Bone marrow (tissue), 2 donors: ENCODE measurements around the gene SUCLA2.
"Not testable (repeated sequence)": the region's sequence is repeated elsewhere in the genome, so short reads cannot be mapped to it uniquely, and the experiment has no call there.

ENCODE experiments used
- DNase-seq, 2 donors: peaks; one replicate each; lab custom pipeline; 2025; lab: John Stamatoyannopoulos, UW

SUCLA2 gene

DNA sequence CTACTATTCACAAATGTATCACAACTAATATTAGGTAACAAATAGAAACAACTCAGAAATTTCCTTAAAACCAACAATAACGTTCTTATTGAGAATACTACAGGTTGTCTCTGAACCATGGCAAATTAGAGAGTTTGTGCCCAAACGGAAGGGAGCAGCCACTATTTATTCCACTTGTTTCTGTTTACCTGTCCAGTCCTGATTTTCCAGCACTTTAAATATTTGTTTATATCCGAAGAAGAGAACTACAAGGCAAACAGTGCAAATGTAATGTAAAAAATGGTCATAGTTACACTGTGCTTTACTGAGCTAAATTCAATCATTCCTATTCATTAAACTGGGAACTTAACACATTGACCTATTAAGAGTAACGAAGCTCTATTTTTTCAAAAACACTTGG is 9.2 kb downstream of the SUCLA2 start:
- DNase-seq: no peak

DNA sequence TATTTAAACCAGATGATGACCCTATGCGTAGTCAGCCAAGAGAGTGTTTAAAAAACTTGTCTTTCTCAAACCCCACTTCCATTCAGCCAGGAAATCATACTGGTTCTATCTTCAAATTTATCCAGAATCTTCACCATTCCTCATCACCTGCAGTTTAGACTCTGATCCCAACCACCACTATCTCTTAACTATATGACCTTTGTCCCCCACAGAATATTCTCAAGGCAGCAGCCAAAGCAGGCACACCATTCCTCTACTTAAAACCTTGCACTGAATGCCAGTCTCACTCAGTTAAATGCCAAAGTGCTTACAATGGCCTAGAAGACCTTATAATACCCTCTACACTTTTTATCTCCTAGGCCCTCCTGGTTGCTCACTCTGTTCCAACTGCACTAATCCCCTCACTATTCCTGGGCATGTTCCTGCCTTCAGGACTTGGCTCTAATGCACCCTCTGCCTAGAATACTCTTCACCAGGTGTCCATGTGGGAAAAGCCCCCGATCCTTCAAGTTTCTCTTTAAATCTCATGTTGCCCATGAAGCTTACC is 10.1 kb downstream of the SUCLA2 start:
- DNase-seq: no peak

DNA sequence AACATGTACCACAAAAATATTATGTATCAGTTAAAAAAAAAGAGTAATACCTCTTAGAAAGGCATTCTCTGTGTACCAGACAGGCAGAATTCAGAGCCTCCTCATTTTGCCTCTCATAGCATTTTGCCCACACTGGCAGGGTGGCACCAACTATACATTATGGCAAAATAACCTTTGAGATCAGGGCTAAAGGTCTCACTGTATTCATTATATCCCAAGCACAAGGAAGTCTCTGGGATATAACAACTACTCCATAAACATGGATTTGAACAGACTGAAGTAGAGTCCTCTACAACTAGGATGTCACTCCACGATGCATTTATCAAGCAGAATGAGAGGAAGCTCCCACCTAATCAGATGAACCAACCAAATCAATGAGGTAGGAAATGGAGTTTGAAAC is 10.6 kb downstream of the SUCLA2 start:
- no peak for DNase-seq

DNA sequence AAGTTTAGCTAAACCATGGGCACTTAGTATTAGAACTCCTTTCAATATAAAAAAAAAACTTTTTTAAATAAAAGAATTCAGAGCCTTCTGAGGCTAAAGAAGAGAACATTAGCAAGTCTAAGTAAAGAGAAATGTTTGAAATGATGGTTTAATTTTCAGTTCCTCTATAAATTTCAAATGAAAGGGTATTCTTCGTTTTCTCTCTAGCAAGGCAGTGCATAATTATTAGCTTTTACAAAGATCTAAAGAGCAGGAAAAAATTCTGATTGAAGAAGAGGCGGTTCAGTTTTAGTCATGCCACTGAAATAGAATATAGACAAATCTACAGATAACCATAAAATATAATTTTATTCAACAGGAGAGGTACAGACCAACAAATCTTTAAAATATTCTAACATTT is 18.0 kb downstream of the SUCLA2 start:
- no peak for DNase-seq

DNA sequence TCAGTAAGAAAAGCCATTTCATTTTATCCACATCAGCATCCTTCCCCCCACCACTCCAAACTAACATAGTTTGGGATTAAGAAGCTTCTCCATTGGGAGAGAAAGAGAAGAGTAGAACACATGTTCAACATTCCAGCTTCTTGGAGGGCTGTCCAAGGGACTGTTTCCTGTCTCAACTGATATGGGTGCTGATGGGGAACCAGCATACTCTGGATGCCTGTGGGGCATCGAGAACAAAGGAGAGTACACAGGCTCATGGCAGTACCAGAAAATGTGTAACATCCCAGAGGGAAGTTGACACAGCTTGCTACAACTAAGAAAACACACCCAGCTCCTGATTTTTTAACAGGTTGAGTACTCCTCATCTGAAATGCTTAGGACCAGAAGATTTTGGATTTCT is 24.7 kb downstream of the SUCLA2 start:
- no peak for DNase-seq

DNA sequence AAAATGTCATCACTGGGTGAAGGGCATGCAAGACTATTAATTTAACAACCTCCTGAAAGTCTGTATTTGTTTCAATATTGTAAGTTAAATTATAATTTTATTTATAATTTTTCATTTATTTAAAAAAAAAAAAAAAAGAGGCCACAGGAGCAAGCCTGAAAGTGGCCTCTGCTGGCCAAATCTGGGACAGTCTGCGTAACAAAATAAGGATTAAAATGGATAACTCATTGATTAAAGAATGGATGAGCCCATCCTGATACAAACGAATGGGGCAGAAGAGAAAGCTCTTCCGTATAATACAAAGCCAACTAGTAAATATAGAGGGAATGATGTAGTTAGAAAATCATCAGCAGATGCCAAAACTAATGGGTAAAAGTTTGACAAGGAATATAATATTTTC is 36.2 kb downstream of the SUCLA2 start:
- DNase-seq: no peak

DNA sequence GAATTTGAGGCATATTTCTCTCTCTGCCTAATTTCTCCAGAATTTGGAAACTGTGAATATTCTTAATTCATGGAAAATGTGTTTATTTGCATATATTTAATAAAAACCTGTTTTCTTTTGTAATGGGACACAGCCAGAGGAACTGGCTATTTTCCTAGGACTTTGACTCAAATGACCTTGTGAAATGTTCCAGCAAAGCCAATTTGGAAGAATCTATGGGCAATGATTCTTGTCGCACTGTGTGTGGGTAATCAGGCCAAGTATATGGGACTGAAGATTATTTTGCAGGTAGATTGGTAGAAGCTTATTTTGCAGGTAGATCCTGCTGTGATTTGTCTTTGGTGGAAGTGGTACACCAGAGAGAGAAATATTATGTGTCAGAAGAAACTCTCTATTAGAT is 38.8 kb downstream of the SUCLA2 start:
- DNase-seq: no peak

DNA sequence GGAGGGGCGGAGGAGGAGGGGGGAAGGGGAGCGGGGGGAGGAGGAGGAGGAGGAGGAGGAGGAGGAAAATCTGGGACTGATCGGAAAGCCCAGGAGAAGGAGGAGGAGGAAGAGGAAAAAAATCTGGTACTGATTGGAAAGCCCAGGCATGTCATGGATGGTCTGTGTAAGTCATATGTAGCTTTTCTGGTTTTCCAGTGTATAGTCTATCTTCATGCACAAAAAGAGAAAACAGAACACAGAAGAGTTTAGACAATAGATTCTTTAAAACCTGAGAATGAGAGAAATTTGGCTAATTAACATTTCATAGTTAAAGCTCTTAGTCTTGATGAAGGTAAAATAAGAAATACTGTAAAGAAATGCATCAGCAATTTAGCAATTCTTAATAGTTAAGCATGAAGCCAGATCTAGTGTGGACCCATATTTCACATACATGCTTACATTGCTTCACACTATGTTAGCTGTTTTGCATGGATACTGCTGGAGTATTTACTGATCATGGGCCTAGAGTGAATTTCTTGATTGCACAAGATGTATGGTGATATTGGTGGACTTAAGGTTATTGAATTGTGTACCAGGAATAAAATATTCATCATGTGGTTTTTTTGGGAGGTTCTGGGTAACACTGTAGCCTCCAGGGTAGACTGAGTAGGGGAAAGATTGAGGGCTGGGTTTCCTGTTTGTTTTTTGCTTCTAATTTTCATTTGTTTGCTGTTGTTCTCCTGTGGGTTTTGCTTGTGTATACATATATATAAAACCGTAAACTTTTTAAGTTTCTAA is 41.4 kb downstream of the SUCLA2 start:
- no peak for DNase-seq

DNA sequence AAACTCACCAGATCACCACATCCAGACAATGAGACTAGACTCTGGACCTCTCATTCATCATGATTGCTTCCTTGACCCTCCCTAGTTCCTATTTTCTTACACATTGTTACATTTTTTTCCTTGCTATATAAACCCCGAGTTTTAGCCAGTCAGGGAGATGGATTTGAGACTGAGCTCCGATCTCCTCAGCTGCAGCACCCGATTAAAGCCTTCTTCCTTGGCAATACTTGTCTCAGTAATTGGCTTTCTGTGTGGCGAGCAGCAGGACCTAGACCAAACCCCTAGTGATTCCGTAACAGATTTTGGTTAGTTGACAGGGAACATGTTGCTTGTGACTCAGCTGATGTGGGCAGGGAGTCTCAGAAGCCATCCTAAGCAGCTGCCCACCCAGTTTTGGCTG is 44.0 kb downstream of the SUCLA2 start:
- DNase-seq: no peak

DNA sequence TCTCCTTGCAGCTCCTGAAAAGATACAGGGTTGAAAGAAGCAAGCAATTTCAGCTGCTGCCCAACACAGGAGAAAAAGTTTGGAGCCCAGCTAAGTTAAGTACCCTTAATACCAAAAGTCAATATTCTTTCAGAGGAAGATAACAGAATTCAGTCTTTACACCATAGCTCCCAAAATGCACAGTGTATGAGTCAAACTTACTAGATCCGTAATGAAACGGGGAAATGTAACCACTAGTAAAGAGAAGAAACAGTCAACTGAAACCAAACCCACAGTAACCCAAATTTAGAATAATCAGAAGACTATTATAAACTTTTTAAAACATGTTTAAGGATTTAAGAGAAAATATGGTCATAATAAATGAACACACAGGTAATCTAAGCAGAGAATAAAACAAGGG is 45.2 kb downstream of the SUCLA2 start:
- DNase-seq: no peak

DNA sequence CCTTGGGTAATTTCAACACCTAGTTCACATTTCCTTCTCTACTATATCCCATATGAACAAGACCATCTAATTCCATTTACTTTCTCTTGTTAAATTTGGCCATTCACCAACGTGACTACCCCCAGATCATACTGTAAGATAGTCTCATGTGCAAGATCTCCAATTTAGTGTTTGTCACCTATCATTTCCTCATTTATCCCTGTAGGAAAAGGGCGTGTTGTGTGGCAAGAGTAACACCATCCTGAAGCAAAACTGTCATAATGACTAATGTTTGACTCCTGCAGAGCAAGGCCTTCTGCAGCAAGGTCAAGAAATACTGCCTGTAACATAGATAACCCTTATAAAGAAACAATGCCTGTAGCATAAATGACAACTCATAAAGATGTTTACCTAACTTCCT is 51.3 kb downstream of the SUCLA2 start:
- no peak for DNase-seq

DNA sequence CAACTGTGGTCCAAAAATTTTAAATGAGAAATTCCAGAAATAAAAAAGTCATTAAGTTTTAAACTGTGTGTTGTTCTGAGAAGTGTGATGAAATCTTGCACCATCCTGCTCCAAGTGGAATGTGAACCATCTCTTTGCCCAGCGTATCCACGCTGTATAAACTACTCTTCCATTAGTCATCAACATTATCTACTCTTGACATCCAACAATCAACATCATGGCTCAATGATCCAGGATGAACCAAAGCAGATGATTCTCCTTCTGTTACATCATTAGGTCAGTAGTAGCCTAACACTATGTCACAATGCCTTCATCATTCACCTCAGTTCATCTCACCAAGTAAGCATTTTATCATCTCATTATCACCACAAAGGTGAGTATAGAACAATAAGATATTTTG is 55.3 kb downstream of the SUCLA2 start:
- DNase-seq: no peak

DNA sequence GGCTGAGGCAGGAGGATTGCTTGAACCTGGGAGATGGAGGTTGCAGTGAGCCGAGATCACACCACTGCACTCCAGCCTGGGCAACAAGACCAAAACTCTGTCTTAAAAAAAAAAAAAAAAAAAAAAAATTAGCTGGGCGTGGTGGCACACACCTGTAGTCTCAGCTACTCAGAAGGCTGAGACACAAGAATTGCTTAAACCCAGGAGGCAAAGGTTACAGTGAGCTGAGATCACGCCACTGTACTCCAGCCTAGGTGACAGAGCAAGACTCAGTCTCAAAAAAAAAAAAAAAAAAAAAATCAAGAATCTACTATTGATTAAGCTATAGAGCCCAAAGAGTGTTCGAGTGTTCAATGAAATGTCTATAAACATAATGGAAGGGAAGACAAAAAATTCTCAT is 55.9 kb downstream of the SUCLA2 start:
- DNase-seq: not testable (repeated sequence)

DNA sequence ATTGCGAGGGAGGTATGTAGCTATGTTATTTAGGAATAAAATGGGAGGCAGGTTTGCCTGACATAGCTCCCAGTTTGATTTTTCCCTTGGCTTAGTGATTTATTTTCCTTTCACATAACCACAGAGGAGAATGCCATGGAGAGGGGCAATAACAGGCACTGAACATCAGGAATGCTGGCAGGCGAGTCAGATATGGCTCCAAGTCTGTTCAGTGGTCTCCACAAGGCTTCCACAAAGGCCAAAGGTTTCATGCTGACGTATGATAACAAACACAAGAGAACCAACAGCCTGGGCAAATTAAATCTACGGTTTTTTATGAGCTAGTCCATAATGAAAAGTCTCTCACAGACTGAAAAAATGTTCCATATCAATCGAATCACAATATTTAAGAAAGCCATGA is 66.7 kb downstream of the SUCLA2 start:
- no peak for DNase-seq

DNA sequence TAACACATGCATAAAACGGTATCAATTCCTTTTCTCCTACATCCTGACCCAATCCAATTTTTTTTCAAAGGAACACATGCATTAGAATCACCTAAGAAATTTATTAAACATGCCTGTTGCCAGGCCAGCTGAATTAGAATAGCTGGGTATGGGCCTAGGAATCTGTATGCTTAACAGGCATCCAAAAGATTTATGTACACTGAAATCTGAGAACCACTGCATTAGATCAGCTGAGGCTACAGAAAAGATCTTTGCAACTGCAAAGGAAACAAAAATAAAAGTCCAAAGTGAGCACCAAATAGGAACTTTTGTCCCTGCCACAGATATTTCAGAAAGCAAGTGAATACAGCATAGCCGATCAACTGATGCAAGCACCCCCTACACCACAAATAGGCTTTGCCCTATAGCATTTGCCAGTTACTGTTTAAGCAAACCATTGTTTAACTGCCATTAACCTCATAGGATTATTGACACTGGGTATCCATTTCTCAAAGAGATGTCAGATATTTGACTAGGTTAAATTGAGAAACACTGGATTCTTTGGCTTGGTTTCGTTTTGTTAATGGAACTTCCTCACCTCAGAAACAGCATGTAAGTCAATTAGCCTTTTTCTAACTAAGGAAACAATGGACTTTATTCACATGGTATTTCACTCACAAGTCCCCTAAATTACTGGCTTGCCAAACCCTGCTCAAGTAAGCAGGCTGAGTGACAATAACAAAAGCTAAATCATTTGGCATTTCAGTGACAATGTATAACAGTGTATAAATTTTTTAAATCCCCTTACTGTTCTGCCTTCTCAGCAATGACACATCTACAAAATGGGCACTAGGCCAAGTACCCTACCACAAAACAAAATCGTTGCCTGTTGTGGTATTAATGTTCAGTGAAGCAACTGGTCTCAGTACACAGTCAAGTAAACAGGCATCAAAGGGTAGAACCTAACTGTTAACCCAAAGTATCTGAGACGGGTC is 67.8 kb downstream of the SUCLA2 start:
- DNase-seq: peak in 1 of 2 donors; percentile 67

DNA sequence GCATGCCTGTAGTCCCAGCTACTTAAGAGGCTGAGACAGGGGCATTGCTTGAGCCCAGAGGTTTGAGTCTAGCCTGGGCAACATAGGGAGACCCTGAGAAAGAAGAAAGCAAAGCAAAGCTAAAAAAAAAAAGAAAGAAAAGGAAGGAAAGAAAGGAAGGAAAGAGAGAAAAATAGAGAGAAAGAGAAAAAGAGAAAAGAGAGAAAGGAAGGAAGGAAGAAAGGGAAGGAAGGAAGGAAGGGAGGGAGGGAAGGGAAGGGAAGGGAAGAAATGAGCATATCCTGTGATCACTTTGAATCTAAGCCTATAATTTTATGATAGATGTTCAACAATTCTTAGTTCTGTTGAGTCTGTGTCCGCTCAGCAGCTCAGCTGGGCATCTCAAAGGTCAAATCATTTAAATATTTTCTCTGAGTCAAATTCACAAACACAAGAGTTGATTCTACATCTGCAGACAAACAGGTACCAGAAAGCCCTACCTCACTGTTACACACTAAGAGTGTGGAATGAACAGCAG is 70.4 kb downstream of the SUCLA2 start:
- no peak for DNase-seq

DNA sequence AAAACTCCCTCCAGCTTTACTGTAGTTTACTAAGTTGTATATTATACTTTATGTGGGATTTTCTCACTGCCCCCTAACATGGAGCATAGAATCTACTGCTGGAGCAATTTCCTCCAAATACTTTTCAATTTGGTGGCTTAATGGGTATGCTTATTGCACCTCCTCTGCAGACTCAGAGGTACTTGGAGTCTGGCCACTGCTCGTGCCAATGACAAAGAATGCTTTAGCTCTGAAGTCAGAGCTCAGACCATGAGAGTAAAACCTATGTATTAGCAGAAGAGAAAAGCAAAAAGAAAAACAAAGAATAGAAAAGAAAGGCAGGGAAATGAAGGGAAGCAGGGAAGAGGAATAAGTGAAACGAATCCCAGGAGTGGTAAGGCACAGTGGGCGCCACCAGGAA is 71.9 kb downstream of the SUCLA2 start:
- DNase-seq: no peak

DNA sequence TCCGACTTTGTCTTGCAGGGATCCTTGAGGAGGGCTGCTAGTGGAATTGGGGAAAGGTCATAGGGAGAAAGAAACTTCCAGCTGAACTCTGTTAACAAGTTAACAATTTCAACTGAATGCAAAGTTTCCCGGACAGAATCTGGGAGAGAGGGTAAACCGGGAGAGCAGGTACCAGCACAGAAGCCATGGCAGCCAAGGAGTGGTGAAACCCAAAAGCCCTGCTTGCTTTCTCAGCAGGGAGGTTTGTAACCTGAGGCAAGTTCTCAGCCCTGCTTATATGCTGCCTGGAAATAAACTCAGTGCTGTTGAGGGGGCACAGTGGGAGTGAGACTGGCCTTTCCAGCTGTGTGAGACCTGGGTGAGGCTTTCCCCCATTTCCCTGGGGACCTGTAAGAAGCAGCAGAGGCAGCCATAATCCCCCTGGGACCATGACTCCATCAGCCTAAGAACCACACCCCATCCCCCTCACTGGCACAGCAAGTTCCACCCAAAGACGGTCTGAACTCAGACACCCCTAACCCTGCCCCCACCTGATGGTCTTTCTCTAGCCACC is 84.0 kb downstream of the SUCLA2 start:
- DNase-seq: no peak

DNA sequence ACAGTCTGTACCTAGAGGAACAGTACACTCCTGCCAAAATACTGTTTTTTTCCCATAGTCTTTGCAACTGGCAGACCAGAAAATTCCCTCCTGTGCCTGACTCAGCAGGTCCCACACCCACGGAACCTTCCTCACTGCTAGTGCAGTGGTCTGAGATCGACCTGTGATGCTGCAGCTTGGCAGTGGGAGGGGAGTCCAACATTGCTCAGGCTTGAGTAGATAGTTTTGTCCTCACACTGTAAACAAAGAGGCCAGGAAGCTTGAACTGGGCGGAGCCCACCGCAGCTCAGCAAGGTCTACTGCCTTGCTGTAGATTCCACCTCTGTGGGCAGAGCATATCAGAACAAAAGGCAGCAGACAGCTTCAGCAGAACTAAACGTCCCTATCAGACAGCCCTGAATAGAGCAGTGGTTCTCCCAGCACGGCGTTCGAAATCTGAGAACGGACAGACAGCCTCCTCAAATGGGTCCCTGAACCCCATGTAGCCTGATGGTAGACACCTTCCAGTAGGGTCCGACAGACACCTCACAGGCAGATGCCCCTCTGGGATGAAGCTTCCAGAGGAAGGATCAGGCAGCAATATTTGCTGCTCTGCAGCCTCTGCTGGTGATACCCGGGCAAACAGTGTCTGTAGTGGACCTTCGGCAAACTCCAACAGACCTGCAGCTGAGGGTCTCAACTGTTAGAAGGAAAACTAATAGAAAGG is 92.7 kb downstream of the SUCLA2 start:
- no peak for DNase-seq

DNA sequence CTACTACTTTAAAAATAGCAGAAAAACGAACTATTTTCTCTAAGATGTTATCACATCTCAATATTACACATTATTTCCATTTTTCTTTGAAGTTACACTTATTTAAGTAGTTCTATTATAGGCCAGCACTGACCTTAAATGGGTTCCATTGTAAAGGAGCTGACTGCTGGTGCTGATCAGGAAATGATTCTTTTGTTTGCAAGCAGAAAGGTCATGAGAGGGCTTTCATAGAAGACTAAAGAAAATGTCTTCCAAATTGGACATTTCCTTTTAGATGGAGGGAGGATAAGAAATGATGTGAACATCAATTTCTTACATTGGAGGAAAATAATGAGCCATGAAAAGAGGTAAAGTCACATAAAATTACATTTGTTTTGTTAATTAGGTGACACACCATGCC is 96.2 kb downstream of the SUCLA2 start:
- no peak for DNase-seq

DNA sequence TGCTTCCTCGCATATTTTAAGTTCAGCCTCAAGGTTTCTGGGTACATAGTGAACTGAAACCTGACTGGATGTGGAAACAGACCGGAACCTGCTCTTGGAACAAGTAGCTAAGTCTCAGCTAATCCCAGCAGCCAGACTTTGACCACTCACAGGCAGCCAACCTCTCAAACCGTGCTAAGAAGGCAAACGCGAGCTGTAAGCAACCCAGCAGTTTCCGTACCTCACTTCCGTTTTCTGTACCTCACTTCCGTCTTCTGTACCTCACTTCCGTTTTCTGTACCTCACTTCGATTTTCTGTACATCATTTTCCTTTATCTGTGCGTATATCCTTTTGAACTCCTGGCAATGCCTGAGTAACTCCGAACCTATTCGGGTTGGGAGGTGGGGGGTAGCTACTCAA is 96.8 kb downstream of the SUCLA2 start:
- no peak for DNase-seq

DNA sequence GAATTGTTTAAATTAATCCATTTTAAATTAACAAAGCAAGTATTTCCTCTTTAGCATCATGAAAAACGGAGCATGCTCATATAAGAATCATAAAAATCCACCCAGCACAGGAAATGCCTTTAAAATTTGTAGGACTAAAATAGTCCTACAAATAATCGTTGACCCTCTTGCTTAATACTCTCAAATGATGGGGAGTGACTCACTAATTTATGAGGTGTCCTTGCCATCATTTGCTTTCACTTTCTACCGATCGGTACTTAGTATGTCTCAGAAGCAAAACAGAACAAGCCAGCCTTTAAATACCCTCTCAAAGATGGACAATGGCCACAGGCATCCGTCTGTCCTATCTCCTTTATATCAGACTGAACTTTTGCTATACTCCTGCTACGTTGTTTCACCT is 97.2 kb downstream of the SUCLA2 start:
- peak in 1 of 2 donors; percentile 41 for DNase-seq
